8988T (cell line): ENCODE measurements around the gene FAT4.

Experiments
- DNase-seq: peaks from one replicate; pipeline ENCODE4 v3.0.0; 2011

FAT4 gene, protein sequence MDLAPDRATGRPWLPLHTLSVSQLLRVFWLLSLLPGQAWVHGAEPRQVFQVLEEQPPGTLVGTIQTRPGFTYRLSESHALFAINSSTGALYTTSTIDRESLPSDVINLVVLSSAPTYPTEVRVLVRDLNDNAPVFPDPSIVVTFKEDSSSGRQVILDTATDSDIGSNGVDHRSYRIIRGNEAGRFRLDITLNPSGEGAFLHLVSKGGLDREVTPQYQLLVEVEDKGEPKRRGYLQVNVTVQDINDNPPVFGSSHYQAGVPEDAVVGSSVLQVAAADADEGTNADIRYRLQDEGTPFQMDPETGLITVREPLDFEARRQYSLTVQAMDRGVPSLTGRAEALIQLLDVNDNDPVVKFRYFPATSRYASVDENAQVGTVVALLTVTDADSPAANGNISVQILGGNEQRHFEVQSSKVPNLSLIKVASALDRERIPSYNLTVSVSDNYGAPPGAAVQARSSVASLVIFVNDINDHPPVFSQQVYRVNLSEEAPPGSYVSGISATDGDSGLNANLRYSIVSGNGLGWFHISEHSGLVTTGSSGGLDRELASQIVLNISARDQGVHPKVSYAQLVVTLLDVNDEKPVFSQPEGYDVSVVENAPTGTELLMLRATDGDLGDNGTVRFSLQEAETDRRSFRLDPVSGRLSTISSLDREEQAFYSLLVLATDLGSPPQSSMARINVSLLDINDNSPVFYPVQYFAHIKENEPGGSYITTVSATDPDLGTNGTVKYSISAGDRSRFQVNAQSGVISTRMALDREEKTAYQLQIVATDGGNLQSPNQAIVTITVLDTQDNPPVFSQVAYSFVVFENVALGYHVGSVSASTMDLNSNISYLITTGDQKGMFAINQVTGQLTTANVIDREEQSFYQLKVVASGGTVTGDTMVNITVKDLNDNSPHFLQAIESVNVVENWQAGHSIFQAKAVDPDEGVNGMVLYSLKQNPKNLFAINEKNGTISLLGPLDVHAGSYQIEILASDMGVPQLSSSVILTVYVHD (N-terminal part only)

DNA sequence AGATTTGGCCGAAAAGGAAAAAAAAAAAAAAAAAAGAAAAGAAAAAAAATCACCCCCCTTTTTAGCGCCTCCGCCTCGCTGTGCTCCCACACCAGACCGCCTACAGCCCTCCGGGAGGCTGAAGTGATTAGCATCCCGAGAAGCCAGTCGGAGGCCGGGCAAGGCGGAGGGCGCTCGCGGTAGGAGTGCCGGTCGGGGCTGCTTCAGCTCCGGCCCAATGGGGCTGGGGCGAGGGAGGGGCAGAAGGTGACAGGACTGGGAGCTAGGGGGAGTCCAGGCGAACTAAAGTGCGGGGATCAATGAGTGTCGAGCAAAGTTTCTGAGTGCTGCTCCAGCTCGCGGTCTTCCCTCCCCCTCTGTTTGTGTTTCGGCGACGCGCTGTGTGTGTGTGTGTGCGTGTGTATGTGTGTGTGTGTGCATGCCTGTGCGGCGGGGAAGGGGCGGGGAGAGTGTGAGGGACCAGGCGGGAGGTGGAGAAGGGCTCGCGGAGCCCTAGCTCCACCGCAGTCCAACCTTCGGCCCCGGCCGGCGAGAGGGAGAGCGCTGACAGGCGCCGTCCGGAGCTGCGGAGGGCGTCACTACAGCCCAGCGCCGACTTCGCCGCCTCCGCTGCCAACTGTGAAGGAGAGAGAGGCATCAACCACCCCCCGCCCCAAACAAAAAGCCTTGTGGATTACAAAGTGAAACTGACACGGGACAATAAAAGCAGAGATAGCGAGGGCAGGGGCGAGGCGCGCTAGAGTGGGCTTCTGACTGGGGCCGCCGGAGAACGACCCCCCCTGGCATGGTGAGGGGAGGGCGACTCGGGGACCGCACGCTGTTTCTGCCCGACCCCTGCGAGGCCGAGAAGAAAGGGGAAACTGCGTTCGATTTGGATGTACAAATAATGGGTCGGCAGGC, at the start of gene FAT4:
Gene FAT4, plus strand, starts transcription at position 280 of the 900 bp plus-strand sequence. CDS start 1,457 bp downstream, outside the sequence.
- peak; percentile 74 for DNase-seq

DNA sequence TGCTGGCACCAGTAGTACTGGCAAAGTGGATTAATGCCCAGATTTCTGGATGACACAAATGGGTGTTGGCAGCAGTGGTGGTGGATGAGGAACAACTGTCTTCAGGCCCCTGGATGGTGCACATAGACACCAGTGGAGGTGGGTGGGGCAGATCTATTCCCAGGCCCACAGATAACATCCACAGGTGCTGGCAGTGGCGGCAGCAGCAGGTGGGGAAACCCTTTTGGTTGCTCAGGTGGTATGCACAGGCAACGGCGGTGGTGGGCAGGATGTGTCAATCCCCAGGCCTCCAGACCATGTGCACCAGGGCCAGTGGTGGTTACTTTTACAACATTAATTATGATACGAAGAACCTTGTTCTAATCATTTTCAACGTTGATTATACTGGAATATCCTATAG, 48.9 kb upstream of the FAT4 start:
- no peak for DNase-seq

DNA sequence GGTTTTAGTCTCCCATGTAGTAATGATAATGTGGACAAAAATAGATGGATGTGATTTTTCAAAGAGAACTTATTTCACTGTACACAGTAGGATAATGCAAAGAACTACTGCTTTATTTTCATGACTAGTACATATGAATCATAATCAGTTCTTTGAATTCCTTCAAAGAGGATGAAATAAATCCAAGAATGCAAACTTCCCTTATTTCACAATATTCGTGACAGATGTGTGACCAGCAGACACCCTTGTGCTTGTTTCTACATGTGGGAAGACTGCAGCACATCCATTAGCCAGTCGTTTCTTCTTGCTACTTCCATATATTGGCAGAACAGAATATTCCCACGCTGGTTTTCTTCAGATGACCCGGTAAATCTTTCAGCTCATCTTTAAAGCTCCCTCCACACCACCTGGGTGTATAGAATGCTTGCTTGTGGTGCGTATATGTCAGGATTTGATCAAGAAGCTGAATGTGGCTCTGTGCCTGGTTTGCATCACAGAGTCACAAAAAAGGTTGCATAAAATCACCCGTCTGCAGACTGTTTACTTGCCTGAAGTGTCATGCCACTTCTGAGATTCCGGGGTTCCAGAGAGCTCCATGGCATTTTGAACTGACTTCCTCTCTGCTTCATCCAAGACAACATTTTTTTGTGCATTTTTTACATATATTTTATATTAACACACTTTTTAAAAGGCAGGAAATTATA, 47.7 kb upstream of the FAT4 start:
- no peak for DNase-seq

DNA sequence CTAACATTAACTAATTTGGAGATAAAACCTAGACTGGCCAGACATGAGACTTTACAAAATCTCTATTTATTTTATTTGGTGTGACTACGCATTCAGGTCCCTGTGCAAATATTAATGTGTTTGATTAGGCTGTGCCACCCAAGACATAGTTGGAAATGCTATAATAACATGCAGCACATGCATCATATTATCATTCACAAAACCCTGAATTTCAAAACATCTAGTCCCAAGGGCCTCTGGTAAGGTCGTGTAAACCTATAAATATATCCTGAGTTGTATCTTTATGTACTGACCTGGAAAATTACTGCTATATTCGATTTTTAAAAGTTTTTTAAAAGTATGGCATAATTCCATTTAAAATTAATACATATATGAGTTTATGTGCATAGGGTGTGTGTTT, 47.1 kb upstream of the FAT4 start:
- no peak for DNase-seq

DNA sequence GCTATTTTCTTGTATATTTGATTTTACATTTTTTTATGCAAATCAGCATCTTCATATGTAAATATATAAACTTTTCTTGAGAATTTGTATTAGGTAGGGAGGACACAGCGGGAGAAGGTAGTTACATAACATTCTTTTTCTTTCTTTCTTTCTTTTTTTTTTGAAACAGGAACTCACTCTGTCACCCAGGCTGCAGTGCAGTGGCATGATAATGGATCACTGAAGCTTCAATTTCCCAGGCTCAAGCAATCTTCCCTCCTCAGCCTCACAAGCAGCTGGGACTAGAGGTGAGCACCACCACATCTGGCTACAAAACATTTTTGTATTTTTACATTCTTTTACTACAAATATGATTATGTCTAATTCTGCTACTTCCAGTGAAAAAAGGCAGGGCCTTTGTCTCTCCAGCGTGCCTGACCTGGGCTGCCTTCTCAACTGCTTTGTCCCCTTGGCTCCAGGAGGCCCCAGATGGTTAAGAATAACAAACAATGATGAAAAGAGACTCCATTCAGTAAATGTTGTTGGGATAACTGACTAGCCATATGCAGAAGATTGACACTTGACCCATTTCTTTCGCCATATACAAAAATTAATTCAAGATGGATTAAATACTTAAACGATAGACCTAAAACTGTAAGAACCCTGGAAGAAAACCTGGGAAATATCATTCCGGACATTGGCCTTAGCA, 46.5 kb upstream of the FAT4 start:
- no peak for DNase-seq

DNA sequence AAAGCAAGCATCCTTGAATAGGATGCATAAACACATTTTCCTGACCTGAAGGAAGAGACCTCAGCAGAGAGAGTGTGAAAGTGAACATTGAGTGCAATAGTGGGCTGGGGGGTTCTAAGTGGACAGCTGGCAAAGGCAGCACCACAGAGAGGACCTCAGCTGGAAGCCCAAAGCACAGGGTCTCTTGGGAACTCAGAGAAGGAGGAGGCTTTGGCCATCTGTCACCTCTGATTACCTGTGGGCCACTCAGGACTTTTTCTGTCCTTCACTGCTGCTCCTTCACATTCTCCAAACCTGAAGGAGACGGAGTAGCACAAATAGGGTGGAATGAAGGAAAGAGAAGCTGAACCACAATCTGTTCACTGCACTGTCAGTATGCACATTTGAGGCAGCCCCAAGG, 37.9 kb upstream of the FAT4 start:
- no peak for DNase-seq

DNA sequence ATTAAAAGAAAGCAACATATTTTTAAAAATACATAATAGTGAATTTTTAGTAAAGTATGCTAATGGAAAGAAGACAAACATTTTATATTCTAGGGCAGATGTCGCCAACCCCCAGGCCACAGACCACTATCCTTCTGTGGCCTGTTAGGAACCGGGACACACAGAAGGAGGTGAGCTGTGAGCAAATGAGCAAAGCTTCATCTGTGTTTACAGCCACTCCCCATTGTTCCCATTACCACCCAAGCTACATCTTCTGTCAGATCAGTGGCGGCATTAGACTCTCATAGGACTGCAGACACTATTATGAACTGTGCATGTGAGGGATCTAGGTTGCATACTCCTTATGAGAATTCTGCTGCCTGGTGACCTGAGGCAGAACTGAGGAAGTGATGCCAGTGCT, 37.0 kb upstream of the FAT4 start:
- DNase-seq = no peak

DNA sequence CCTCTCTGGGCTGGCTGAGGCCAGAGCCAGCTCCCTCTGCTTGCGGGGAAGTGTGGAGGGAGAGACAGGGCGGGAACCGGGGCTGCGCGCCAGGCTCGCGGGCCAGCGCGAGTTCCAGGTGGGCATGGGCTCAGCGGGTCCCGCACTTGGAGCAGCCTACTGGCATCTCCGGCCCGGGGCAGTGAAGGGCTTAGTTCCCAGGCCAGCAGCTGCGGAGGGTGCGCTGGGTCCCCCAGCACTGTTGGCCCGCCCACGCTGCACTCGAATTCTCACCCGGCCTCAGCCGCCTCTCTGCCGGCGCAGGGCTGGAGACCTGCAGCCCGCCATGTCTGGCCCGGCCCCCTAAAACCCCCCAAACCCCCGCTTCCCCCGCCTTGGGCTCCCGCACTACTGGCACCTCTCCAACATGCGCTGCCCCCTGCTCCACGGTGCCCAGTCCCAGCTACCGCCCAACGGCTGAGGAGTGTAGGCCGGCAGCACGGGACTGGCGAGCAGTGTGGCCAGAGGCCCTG, 33.8 kb upstream of the FAT4 start:
- no peak for DNase-seq

DNA sequence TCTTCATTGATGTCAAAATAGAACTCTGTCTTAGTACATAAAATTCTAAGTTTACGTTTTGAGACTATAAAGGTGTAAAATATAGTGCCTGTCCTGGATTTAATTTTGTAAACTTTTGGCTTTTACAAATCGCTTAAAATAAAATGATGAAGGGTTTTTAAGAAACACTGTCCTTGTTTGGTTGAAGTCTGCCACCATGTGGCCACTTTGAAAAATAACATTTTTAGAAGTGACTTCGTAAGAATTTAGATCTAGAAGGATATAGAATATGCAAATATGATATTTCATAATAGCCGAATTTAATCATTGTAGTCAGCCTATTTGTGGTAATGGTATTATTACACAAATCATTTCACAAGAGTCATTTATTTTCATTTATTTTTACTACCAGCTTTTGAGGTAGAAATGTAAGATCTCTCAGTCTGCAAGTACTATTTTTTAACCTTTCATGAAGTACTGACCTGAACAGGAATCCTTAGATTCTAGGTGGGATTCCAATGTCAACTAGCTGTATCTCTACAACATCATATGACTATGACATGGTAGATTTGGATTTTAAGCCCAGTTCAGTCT, 31.0 kb upstream of the FAT4 start:
- DNase-seq = no peak

DNA sequence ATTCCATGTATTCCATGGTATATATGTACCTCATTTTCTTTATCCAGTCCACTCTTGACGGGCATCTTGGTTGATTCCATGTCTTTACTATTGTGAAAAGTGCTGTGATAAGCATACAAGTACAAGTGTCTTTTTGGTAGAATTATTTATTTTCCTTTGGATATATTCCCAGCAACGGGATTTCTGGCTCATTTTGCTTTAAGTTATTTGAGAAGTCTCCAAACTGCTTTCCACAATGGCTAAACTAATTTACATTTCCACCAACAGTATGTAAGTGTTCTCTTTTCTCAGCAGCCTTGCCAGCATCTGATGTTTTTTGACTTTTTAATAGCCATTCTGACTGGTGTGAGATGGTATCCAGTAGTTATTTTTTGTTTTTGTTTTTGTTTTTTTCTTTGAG, 17.6 kb upstream of the FAT4 start:
- no peak for DNase-seq

DNA sequence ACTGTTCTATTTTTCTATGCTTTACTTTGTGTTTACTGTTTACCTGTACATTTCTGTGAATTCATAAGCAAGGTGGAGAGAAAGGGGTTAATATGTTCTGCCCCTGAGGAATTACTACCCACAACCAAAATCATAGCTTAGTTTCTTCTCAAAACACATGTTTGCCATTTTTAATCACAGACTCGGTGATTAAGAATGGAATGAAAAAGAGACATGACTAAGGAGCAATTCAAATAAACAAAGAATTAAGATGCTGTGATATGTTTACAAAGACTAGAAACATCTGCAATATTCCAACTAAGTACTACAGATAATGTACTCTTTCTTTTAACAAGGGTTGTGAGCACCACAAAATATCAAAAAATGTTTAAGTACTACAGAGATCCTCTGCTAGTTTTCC, 11.7 kb upstream of the FAT4 start:
- DNase-seq = no peak

DNA sequence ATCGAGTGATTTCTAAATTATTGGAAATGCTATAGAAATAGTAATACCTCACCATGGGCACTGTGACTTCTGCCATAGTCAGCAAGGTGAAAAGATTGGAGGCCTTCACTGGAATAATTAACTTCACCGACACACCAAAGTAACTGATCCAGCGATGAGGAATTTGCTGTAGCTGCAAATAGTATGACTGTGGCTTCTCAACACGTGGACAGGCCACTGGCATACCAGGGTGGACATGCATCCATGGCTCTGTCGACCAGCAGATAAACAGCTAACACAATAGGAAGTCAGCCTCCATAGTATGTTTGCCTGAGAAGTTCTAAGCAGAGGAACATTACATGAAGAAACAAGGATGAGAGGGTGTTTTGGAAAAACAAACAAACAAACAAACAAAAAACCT, 10.9 kb upstream of the FAT4 start:
- DNase-seq = no peak

DNA sequence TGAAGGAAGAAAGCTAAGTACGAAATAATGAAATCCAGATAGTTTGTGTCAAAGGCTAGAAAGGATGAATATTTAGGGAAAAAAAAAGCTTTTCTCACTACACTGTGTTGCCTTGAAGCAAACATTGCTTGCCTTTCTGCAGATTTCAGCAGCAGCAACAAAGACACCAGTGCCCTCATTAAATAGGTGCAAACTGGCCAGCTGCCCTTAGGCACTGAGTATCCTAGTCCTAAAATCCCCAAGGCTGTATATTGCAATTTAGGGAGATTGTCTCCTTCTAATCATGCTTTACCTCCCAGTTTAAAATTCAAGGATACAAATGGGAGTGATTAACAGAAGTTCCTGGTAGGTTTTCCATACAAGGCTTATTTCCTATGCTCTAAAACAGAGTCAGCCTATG, 8.6 kb upstream of the FAT4 start:
- DNase-seq = no peak

DNA sequence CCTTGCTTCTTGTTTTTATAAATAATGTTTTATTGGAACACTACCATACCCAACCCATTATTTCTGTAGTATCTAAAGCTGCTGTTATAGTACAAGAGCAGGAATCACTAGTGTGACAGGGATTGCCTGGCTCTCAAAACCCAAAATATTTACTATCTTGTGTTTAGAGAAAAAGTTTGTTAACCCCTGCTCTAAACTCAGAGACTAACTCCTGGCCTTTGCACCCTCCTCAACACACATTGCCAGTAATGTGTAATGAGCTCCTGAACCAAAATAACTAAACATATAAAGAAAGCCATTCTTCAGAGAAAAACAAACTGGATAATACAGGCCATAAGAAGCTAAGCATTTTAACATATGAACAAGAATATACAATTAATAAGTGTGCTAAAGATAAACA, 8.2 kb upstream of the FAT4 start:
- no peak for DNase-seq

DNA sequence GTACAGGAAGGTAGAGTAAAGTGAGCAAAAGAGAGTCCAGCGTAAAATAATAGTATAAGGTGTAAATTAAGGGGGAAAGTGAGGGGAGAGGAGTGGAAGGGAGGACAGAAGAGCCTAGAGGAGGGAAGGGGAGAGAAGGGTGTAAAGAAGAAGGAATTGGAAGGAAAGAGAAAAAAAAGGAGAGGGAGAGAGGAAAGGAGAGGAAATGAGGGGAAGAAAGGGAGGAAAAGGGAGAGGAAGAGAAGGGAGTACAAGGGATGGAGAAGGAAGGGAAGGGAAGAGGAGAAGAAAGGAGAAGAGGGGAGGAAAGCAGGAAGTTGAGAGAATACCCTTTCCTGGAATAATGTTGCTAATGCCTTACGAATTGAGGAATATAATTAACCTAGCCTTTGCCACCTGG, 3.3 kb upstream of the FAT4 start:
- no peak for DNase-seq

DNA sequence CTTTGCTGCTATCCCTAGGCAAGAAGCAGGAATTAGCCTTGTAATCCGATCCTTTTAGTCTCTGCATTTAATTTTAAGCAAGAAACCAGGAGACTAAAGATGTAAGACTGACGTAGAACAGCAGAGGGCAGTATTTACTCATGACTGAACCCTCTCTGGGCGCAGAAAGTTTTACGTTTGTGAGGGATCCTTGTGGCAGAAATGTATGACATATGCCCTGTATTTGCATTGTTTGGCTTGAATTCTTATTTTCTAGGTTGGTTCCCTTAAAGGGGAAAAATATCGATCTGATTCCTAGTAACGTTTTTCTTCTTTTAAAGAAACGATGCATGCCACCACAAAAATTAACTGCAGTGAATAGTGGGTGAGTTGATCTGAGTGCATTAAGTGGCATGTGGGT, 1.3 kb upstream of the FAT4 start:
- DNase-seq = no peak

DNA sequence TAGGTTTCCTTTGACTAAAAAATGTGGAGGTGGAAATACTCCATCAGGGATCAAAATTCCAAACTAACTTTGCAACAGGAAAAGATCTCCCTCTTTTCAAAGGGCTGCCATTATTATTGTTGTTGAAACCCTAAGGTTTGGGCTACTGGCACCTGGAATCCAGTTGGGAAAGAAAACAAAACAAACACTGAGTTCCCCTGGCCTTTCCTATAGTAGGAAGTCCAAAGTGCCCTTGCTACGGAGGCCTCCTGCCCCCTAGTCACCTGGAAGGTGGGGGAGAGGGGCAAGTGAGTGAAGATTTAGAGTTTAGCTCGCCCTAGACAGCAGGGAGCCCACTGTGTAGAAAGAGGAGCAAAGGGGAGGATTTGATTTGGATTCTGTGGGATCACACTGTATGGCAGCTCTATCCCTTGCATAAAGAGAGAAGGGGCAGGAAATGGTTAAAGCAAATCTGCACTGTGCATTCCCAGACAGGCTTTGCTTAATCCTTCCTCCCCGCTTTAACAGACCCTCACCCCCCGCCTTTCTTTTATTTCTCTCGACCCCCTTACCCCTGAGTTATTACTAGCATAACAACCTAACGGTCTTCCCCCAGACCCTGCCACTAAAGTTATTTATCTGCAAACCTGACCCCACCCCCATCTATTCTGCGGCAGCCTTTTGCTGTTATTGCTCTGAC, 627 bp upstream of the FAT4 start:
- no peak for DNase-seq

DNA sequence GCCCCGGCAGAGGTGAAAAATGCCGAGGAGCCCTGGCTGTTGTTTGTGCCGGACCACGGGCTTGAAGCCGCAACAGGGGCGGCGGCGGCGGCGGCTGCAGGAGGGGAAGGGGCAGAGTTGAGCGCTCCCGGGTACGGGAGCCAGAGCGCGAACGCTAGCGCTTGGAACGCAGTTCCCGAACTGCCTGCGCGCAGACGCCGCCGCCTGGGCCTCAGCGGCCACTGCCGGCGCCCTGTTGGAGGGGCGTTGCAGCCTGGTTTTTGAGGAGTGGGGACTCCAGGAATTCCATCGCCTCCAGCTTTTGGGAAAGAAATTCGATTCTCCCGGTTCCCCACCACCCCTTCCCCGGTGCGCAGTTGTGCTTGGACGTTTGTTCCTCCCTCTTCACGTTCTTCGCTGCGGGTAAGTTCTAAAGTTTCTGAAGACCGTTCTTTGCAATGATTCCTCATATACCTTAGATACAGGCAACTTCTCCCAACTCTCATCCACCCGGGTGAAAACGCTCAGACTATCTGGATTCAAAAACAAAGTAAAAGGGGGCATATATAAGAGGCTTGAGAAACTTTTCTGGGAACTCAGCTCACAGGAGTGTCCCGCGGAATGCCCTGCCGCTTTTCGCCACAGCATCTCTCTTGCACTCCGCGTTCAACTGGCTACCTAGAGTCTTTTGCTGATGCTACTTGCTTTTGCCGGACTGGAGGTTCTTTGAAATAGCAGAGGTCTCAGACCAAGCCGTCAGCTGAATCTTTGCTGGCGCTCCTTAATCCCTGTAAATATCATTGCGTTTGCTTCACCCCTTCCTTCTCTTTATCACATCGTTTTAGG, 1.0 kb downstream of the FAT4 start:
- DNase-seq = peak; percentile 14

DNA sequence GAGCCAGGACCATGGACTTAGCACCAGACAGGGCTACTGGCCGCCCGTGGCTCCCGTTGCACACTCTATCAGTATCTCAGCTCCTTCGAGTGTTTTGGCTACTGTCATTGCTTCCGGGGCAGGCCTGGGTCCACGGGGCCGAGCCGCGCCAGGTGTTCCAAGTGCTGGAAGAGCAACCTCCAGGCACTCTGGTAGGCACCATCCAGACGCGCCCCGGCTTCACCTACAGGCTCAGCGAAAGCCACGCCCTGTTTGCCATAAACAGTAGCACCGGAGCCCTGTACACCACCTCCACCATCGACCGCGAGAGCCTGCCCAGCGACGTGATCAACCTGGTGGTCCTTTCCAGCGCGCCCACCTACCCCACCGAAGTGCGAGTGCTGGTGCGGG, 1.6 kb downstream of the FAT4 start:
- DNase-seq = no peak
